Body of pancreas (tissue), 4 donors: Measurements from ENCODE around the gene THRA.

Experiments used
- CTCF ChIP-seq, 7 experiments: fragments of 450-650 bp in 4 of 7; fragments of 200-600 bp in 3 of 7; sonication (generic) in 3 of 7; IDR thresholded peaks; one replicate each; pipeline ENCODE4 v1.5.1; 2016 to 2019; ENCODE audit warnings: antibody characterized with exemption in 7 of 7
- POLR2A ChIP-seq, 3 donors: fragments of 450-650 bp; IDR thresholded peaks; one replicate each; pipeline ENCODE4 v1.6.1; 2016; ENCODE audit warnings: antibody characterized with exemption in 3 of 3, mild to moderate bottlenecking in 2 of 3

- TF ChIP-seq POLR2A (IDR thresholded peaks at IDR 0.05) (no peak), CTCF (IDR thresholded peaks at IDR 0.05) (no peak)
These were observed 11.4 kb downstream of the THRA start for GRCh38 chr17:40074175-40074512.
